Nephron (organoid): ENCODE data around the gene MTMR6.

Source experiments
- H3K27ac Mint-ChIP-seq, 3 experiments: 2 replicates each; pipeline ENCODE4 v1.8.0; 2020; ENCODE audit warnings: mixed read lengths in 3 of 3, mild to moderate bottlenecking in 2 of 3, moderate library complexity in 1 of 3
- H3K27me3 Mint-ChIP-seq: 2 replicates; pipeline ENCODE4 v1.8.0; 2021; ENCODE audit warnings: low read depth, mild to moderate bottlenecking, moderate library complexity, mixed read lengths
- H3K36me3 Mint-ChIP-seq: 2 replicates; pipeline ENCODE4 v1.8.0; 2020; ENCODE audit warnings: low read depth, mixed read lengths
- H3K4me1 Mint-ChIP-seq: 2 replicates; pipeline ENCODE4 v1.8.0; 2020; ENCODE audit warnings: mixed read lengths
- H3K4me3 Mint-ChIP-seq, 3 experiments: 2 replicates each; pipeline ENCODE4 v1.8.0; 2020; ENCODE audit warnings: mild to moderate bottlenecking in 3 of 3, mixed read lengths in 3 of 3, moderate library complexity in 2 of 3
- H3K9me3 Mint-ChIP-seq: 2 replicates; pipeline ENCODE4 v1.8.0; 2020; ENCODE audit warnings: mixed read lengths
- CTCF ChIP-seq, 3 experiments: fragments of 200-600 bp; sonication (generic); IDR thresholded peaks; one replicate each; pipeline ENCODE4 v1.5.0; 2021; ENCODE audit warnings: antibody characterized with exemption in 3 of 3; ENCODE audit not compliant: unreplicated experiment in 3 of 3

MTMR6 gene

GRCh38 chr13:25207291-25207810 lies 79.9 kb downstream of the MTMR6 start:
- no peak overlapping the region for H3K27ac Mint-ChIP-seq
- H3K4me1 Mint-ChIP-seq, result peaks cover 5% of the 10 kb centered on the region

GRCh38 chr13:25204863-25205262 lies 82.4 kb downstream of the MTMR6 start:
- no peak for TF ChIP-seq CTCF (IDR thresholded peaks at IDR 0.05; ENCODE audit: unreplicated experiment in 3 of 3)
- no peaks in the 10 kb centered on the region for H3K36me3 Mint-ChIP-seq
- no peak overlapping the region for H3K4me3 Mint-ChIP-seq
- peaks cover 21% of the 10 kb centered on the region for H3K27me3 Mint-ChIP-seq
- no peak overlapping the region for H3K27ac Mint-ChIP-seq
- H3K4me1 Mint-ChIP-seq, result peaks cover 5% of the 10 kb centered on the region
- no peaks in the 10 kb centered on the region for H3K9me3 Mint-ChIP-seq

More at GRCh38 chr13:25207291-25207810, 79.9 kb downstream of the MTMR6 start:
- TF ChIP-seq CTCF (IDR thresholded peaks at IDR 0.05; ENCODE audit: unreplicated experiment in 3 of 3), result no peak
- peaks cover 21% of the 10 kb centered on the region for H3K27me3 Mint-ChIP-seq
- no peak overlapping the region for H3K4me3 Mint-ChIP-seq
- no peaks in the 10 kb centered on the region for H3K36me3 Mint-ChIP-seq
- no peaks in the 10 kb centered on the region for H3K9me3 Mint-ChIP-seq

- no peak for TF ChIP-seq CTCF (IDR thresholded peaks at IDR 0.05; ENCODE audit: unreplicated experiment in 3 of 3)
- Mint-ChIP-seq H3K4me3 (no peak overlapping the region), H3K27me3 (peaks cover 21% of the 10 kb centered on the region), H3K36me3 (no peaks in the 10 kb centered on the region), H3K4me1 (peaks cover 5% of the 10 kb centered on the region), H3K27ac (peak overlapping the region in 2 of 3 experiments; percentile 8 to 19), H3K9me3 (no peaks in the 10 kb centered on the region)
Measured at GRCh38 chr13:25203127-25203740, 84.1 kb downstream of the MTMR6 start.

GRCh38 chr13:25200783-25201182 lies 86.5 kb downstream of the MTMR6 start:
- peaks cover 23% of the 10 kb centered on the region for H3K27me3 Mint-ChIP-seq
- no peaks in the 10 kb centered on the region for H3K36me3 Mint-ChIP-seq
- H3K27ac Mint-ChIP-seq, result peak overlapping the region in 1 of 3 experiments; percentile 36
- no peak for TF ChIP-seq CTCF (IDR thresholded peaks at IDR 0.05; ENCODE audit: unreplicated experiment in 3 of 3)
- H3K9me3 Mint-ChIP-seq, result no peaks in the 10 kb centered on the region
- no peak overlapping the region for H3K4me3 Mint-ChIP-seq
- H3K4me1 Mint-ChIP-seq, result peaks cover 5% of the 10 kb centered on the region

- H3K4me3 Mint-ChIP-seq, result no peak overlapping the region
- no peaks in the 10 kb centered on the region for H3K36me3 Mint-ChIP-seq
- peaks cover 19% of the 10 kb centered on the region for H3K27me3 Mint-ChIP-seq
- TF ChIP-seq CTCF (IDR thresholded peaks at IDR 0.05; ENCODE audit: unreplicated experiment in 3 of 3), result no peak
- peaks cover 5% of the 10 kb centered on the region for H3K4me1 Mint-ChIP-seq
- no peak overlapping the region for H3K27ac Mint-ChIP-seq
- H3K9me3 Mint-ChIP-seq, result no peaks in the 10 kb centered on the region
Measured at GRCh38 chr13:25198647-25199046, 88.6 kb downstream of the MTMR6 start.

GRCh38 chr13:25196971-25197370 lies 90.3 kb downstream of the MTMR6 start:
- Mint-ChIP-seq H3K4me1 (no peaks in the 10 kb centered on the region), H3K36me3 (no peaks in the 10 kb centered on the region), H3K27ac (no peak overlapping the region), H3K27me3 (peaks cover 19% of the 10 kb centered on the region), H3K4me3 (no peak overlapping the region), H3K9me3 (no peaks in the 10 kb centered on the region)
- no peak for TF ChIP-seq CTCF (IDR thresholded peaks at IDR 0.05; ENCODE audit: unreplicated experiment in 3 of 3)
